K562 (cell line): ENCODE measurements around the gene CSNK1D. TPM values are rescaled to one million over a fixed set of nuclear protein-coding genes. Genes with fewer than 3 reads are reported as not detected.

Experiments
- ATAC-seq: fragments of 200-7000 bp; cut with Tn5 transposase; 3 replicates; pipeline ENCODE4 v1.9.1; 2020; ENCODE audit warnings: moderate library complexity
- BruUV-seq: library from RNA; stranded (reverse); fragments of 400-500 nt; replicated peaks from 2 replicates; lab custom pipeline; 2021; lab: Mats Ljungman, UMichigan
- CTCF ChIA-PET: fragments of 300-600 bp; formaldehyde crosslinking; extraction: SDS; loops from one replicate; lab custom pipeline; 2021; ENCODE audit warnings: low intra/inter-chr PET ratio; lab: Yijun Ruan, JAX
- POLR2A ChIA-PET: fragments of 300-600, 350-650 bp; sonication (Branson Sonifier 250); formaldehyde crosslinking; extraction: SDS; loops from one replicate; lab custom pipeline; 2021; ENCODE audit warnings: antibody characterized with exemption, inconsistent platforms; lab: Yijun Ruan, JAX
- DNase-seq, 4 experiments: peaks; one replicate each; pipeline versions ENCODE4 v3.0.0 to v3.0.0-alpha.2; 2011 to 2018; ENCODE audit warnings: low spot score in 3 of 4, mixed read lengths in 3 of 4; ENCODE audit errors: extremely low read depth in 1 of 4
- FAIRE-seq: peaks from 2 replicates; lab custom pipeline; 2011; peaks lifted over from hg19 to GRCh38; lab: Jason Lieb, UNC
- H2AFZ ChIP-seq: 2 replicates; pipeline ENCODE4 v1.6.0; 2011; ENCODE audit warnings: low read depth, low read length, control low read depth, inconsistent platforms
- H3K27ac ChIP-seq: fragments of 200-600 bp; 3 replicates; pipeline ENCODE4 v1.8.0; 2011; ENCODE audit warnings: low read depth, mild to moderate bottlenecking, control low read depth, inconsistent platforms, low read length, moderate library complexity, mixed read lengths; ENCODE audit errors: extremely low read depth
- H3K27me3 ChIP-seq, 2 experiments: fragments of 300-600 bp in 1 of 2; 2 replicates in 1 of 2; 3 replicates in 1 of 2; pipeline versions ENCODE4 v1.6.0 to v1.8.0; 2011; ENCODE audit warnings: inconsistent platforms in 2 of 2, low read length in 2 of 2, mild to moderate bottlenecking in 1 of 2, mixed read lengths in 1 of 2, moderate library complexity in 1 of 2; ENCODE audit not compliant: control insufficient read depth in 2 of 2, insufficient read depth in 2 of 2
- H3K36me3 ChIP-seq: fragments of 300-600 bp; 3 replicates; pipeline ENCODE4 v1.8.0; 2011; ENCODE audit warnings: mild to moderate bottlenecking, low read length, inconsistent platforms; ENCODE audit not compliant: control insufficient read depth, insufficient read depth
- H3K4me1 ChIP-seq, 2 experiments: fragments of 200-600 bp in 1 of 2; replicated peaks in 1 of 2; 2 replicates in 1 of 2; 3 replicates in 1 of 2; pipeline versions ENCODE4 v1.5.1 to v1.8.0; 2011; ENCODE audit warnings: inconsistent platforms in 2 of 2, low read length in 2 of 2, mild to moderate bottlenecking in 1 of 2, mixed read lengths in 1 of 2, moderate library complexity in 1 of 2; ENCODE audit not compliant: control insufficient read depth in 2 of 2, insufficient read depth in 2 of 2
- H3K4me2 ChIP-seq: 2 replicates; pipeline ENCODE4 v1.6.1; 2011; ENCODE audit warnings: low read length, control low read depth, inconsistent platforms, mixed read lengths; ENCODE audit not compliant: insufficient read depth
- H3K4me3 ChIP-seq: fragments of 200-600 bp; sonication (generic), shearing (Covaris generic); 2 replicates; pipeline ENCODE4 v1.5.1; 2016; ENCODE audit warnings: control low read depth, inconsistent platforms
- H3K79me2 ChIP-seq: fragments of 200-600 bp; 3 replicates; pipeline ENCODE4 v1.8.0; 2011; ENCODE audit warnings: low read length, inconsistent platforms; ENCODE audit not compliant: control insufficient read depth, insufficient read depth
- H3K9ac ChIP-seq, 2 experiments: 2 replicates each; pipeline versions ENCODE4 v1.6.0 to v1.6.1; 2011; ENCODE audit warnings: low read depth in 2 of 2, low read length in 2 of 2, control low read depth in 1 of 2, inconsistent platforms in 1 of 2, mild to moderate bottlenecking in 1 of 2, mixed read lengths in 1 of 2; ENCODE audit not compliant: insufficient read depth in 1 of 2
- H3K9me1 ChIP-seq: one replicate; pipeline ENCODE4 v1.6.0; 2011; ENCODE audit warnings: inconsistent platforms, mild to moderate bottlenecking, low read length, moderate library complexity; ENCODE audit not compliant: control insufficient read depth, insufficient read depth
- H3K9me3 ChIP-seq: replicated peaks from 2 replicates; pipeline ENCODE4 v1.5.1; 2011; ENCODE audit warnings: low read depth, low read length, inconsistent platforms; ENCODE audit not compliant: control insufficient read depth, insufficient read depth
- H4K20me1 ChIP-seq: replicated peaks from 2 replicates; pipeline ENCODE4 v1.6.1; 2011; ENCODE audit warnings: low read length, inconsistent platforms, mixed read lengths; ENCODE audit not compliant: control insufficient read depth, insufficient read depth
- BCOR ChIP-seq: fragments of 450-650 bp; IDR thresholded peaks from 2 replicates; pipeline ENCODE4 v1.6.1; 2016
- EP400 ChIP-seq: fragments of 450-650 bp; IDR thresholded peaks from 2 replicates; pipeline ENCODE4 v1.6.1; 2017; ENCODE audit warnings: antibody characterized with exemption, mild to moderate bottlenecking, moderate library complexity
- IFI16 ChIP-seq: fragments of 250-450 bp; sonication (Bioruptor Pico); IDR thresholded peaks from 2 replicates; pipeline ENCODE4 v2.1.2; 2022; ENCODE audit warnings: mild to moderate bottlenecking, inconsistent platforms
- MED1 ChIP-seq: sonication (generic); formaldehyde crosslinking; IDR thresholded peaks from 2 replicates; pipeline ENCODE4 v1.8.1; 2023; ENCODE audit warnings: missing genetic modification reagents, borderline replicate concordance
- MGA ChIP-seq: fragments of 450-650 bp; IDR thresholded peaks from 2 replicates; pipeline ENCODE4 v1.6.1; 2016; ENCODE audit warnings: mild to moderate bottlenecking, moderate library complexity
- POLR2A ChIP-seq: fragments of 450-650 bp; conservative IDR thresholded peaks from 2 replicates; pipeline ENCODE4 v1.6.1; 2016
- POU5F1 ChIP-seq: fragments of 150-350 bp; IDR thresholded peaks from 2 replicates; pipeline ENCODE4 v1.6.1; 2014; ENCODE audit warnings: borderline replicate concordance, low read length, low read depth, mild to moderate bottlenecking; ENCODE audit not compliant: partially characterized antibody
- RBFOX2 ChIP-seq: fragments of 200-400 bp; formaldehyde crosslinking; IDR thresholded peaks from 2 replicates; pipeline ENCODE4 v1.6.1; 2017; ENCODE audit warnings: low read depth, mild to moderate bottlenecking, low read length, moderate library complexity
- RBM34 ChIP-seq: fragments of 200-400 bp; formaldehyde crosslinking; IDR thresholded peaks from 2 replicates; pipeline ENCODE4 v1.6.1; 2018; ENCODE audit warnings: low read length, borderline replicate concordance; ENCODE audit not compliant: insufficient read depth
- RNF2 ChIP-seq: sonication (generic); IDR thresholded peaks from 2 replicates; pipeline ENCODE4 v1.6.1; 2016
- TAF1 ChIP-seq: IDR thresholded peaks from 2 replicates; pipeline ENCODE4 v1.6.1; 2011; ENCODE audit warnings: mild to moderate bottlenecking, low read length, moderate library complexity; ENCODE audit not compliant: insufficient read depth, control insufficient read depth, severe bottlenecking; ENCODE audit errors: extremely low read depth
- TBL1XR1 ChIP-seq, 2 experiments: IDR thresholded peaks; 2 replicates each; pipeline ENCODE4 v1.6.1; 2012; ENCODE audit warnings: improper control_type of control experiment in 2 of 2, low read length in 2 of 2, mild to moderate bottlenecking in 1 of 2
- ZFX ChIP-seq: sonication (generic); formaldehyde crosslinking; IDR thresholded peaks from 2 replicates; pipeline ENCODE4 v1.8.0; 2022; ENCODE audit warnings: mild to moderate bottlenecking, missing genetic modification reagents, moderate library complexity
- ZNF764 ChIP-seq: fragments of 250-450 bp; sonication (Bioruptor Pico); IDR thresholded peaks from 2 replicates; pipeline ENCODE4 v1.4.0; 2020; ENCODE audit warnings: low read depth, mild to moderate bottlenecking, moderate library complexity
- whole genome bisulfite sequencing: fragments of 100-300 bp; shearing (Covaris generic); methylation state at CpG from one replicate; pipeline ENCODE4 v1.1.6; 2016; ENCODE audit warnings: low coverage, mixed read lengths; ENCODE audit not compliant: insufficient coverage; ENCODE audit errors: missing lambda C conversion rate; 5-methylcytosine and 5-hydroxymethylcytosine counted together
- in situ Hi-C: fragments of 300-500 bp; cut with MboI; formaldehyde crosslinking; loops from 4 replicates; pipeline ENCODE4 v1.15.0; 2018; ENCODE audit warnings: inconsistent platforms, mixed read lengths
- intact Hi-C: fragments of 100-400 bp; cut with micrococcal nuclease; formaldehyde crosslinking; loops from 2 replicates; pipeline ENCODE4 v1.14.2; 2022
- polyA plus RNA-seq, 8 experiments: library from polyadenylated mRNA; depleted of rRNA in 4 of 8; stranded (reverse) in 5 of 8; unstranded in 3 of 8; fragments of >200 nt; fragmentation: Nextera tagmentation in 2 of 8; fragmentation: Illumina TruSeq in 1 of 8; extraction: Ambion mirVana in 2 of 8; extraction: Trizol in 1 of 8; gene quantifications; 2 replicates each; pipeline versions ENCODE4 v1.2.1 to v1.2.3, GENCODE V29; 2011 to 2014; ENCODE audit warnings: inconsistent platforms in 1 of 8, missing spikeins in 1 of 8
- total RNA-seq, 7 experiments: library from RNA; depleted of rRNA in 6 of 7; stranded (reverse); fragments of >200 nt in 6 of 7; fragmentation: Illumina TruSeq in 2 of 7; extraction: Trizol in 2 of 7; gene quantifications; 2 replicates each; pipeline versions ENCODE4 v1.2.1 to v1.2.3, GENCODE V29; 2011 to 2021; ENCODE audit warnings: low replicate concordance in 1 of 7

Gene CSNK1D
- total and polyA plus RNA-seq, 9 of the 15 experiments (the other 6 are each of a cell fraction or from before 2014, with no cell fraction given), result 6.5 to 133 (median 41.3) TPM

- no TSS peak for BruUV-seq
- TF ChIP-seq BCOR (no peak), TBL1XR1 (IDR thresholded peaks at IDR 0.05; ENCODE audit: low read length in 2 of 2) (no peak), POU5F1 (no peak), EP400 (no peak), TAF1 (no peak), IFI16 (CRISPR knock-in tag) (no peak), ZFX (CRISPR knock-in tag) (0 out of 2 replicates have a peak, but pooled peaks have one; percentile 7), POLR2A (0 out of 2 replicates have a peak, but pooled peaks have one; percentile 19), RNF2 (no peak), MED1 (CRISPR knock-in tag) (no peak), ZNF764 (no peak), RBFOX2 (0 out of 2 replicates have a peak, but pooled peaks have one; percentile 17), MGA (no peak), RBM34 (no peak)
These were observed 30.9 kb downstream of the CSNK1D start for GRCh38 chr17:82242698-82242976.

More at GRCh38 chr17:82242698-82242976, 30.9 kb downstream of the CSNK1D start:
- Histone ChIP-seq H3K9ac (peak overlapping the region; percentile 50 to 90), H3K4me3 (no peak overlapping the region), H3K27ac (peak overlapping the region; percentile 76), H4K20me1 (0 out of 2 replicates have a peak, but pooled peaks cover 2% of the 10 kb centered on the region), H3K36me3 (peaks cover 65% of the 10 kb centered on the region), H2AFZ (no peak overlapping the region), H3K4me1 (peaks cover 44 to 91% of the 10 kb centered on the region in 2 experiments), H3K4me2 (peak overlapping the region; percentile 50; the same call in 1 of the 2 replicates), H3K27me3 (no peaks in the 10 kb centered on the region), H3K9me3 (no peaks in the 10 kb centered on the region), H3K9me1 (no peaks in the 10 kb centered on the region), H3K79me2 (peaks cover 48% of the 10 kb centered on the region)
- intact Hi-C loops, result no loop called here
- WGBS, result 89% methylated on average over 22 of the region's 24 CpGs
- FAIRE-seq (no peak), DNase-seq (no peak), ATAC-seq (no peak)
- in situ Hi-C loops, result loop anchor here (5.0 kb wide), 1 partner anchor 65 kb away; no protein-coding TSS in a partner anchor
- ChIA-PET CTCF (no interaction called here), POLR2A (interaction anchor here (0.6 to 2.7 kb wide), 9 partner anchors 8 to 103 kb away, joined by 3 to 20 read pairs (median 6); no protein-coding TSS in a partner anchor)
